Activated T-helper 2 cell treated with anti-CD3 and anti-CD28 coated beads, Interferon-gamma antibody, Interleukin-2, Interleukin-4, amounts not matched to agents 10 μg/mL and 5 μg/mL and 100 μg/mL, durations not matched to agents 14 hours and 24 hours and 36 hours (primary cell): ENCODE data around the gene GPR161. TPM values are rescaled to one million over a fixed set of nuclear protein-coding genes. Genes with fewer than 3 reads are reported as not detected.
"Not testable (repeated sequence)": the region's sequence is repeated elsewhere in the genome, so short reads cannot be mapped to it uniquely, and the experiment has no call there.

Source experiments
- DNase-seq: peaks from one replicate; pipeline ENCODE4 v3.0.0; 2021; ENCODE audit warnings: low spot score
- H3K27ac Mint-ChIP-seq: one replicate; pipeline ENCODE4 v1.8.0; 2021; ENCODE audit warnings: mixed read lengths
- H3K27me3 Mint-ChIP-seq: one replicate; pipeline ENCODE4 v1.8.0; 2021; ENCODE audit warnings: low read depth, mixed read lengths
- H3K36me3 Mint-ChIP-seq: one replicate; pipeline ENCODE4 v1.8.0; 2021; ENCODE audit warnings: low read depth, mixed read lengths
- H3K4me1 Mint-ChIP-seq: one replicate; pipeline ENCODE4 v1.8.0; 2021; ENCODE audit warnings: low read depth, mixed read lengths
- H3K4me3 Mint-ChIP-seq: one replicate; pipeline ENCODE4 v1.8.0; 2021; ENCODE audit warnings: low read depth, mild to moderate bottlenecking, moderate library complexity, mixed read lengths
- H3K9me3 Mint-ChIP-seq: one replicate; pipeline ENCODE4 v1.8.0; 2021; ENCODE audit warnings: mixed read lengths
- intact Hi-C: fragments of 100-400 bp; cut with micrococcal nuclease; formaldehyde crosslinking; loops from one replicate; pipeline ENCODE4 v1.15.1; 2023
- total RNA-seq: library from RNA; stranded (reverse); gene quantifications from 2 replicates; pipeline ENCODE4 v1.2.3, GENCODE V29; 2022

Gene GPR161
- total RNA-seq, 1 donor from 2014 or later: 1.3 TPM

- H3K27me3 Mint-ChIP-seq: peaks cover 11% of the 10 kb centered on the region
- intact Hi-C loops: no loop called here
- H3K27ac Mint-ChIP-seq: no peak overlapping the region
- peaks cover 17% of the 10 kb centered on the region for H3K9me3 Mint-ChIP-seq
- H3K36me3 Mint-ChIP-seq: peaks cover under 1% of the 10 kb centered on the region
- no peak overlapping the region for H3K4me3 Mint-ChIP-seq
- H3K4me1 Mint-ChIP-seq: no peaks in the 10 kb centered on the region
- no peak for DNase-seq
Measured at GRCh38 chr1:168163670-168164069, 26.9 kb upstream of the GPR161 start.

GRCh38 chr1:168161459-168161858 lies 24.7 kb upstream of the GPR161 start:
- DNase-seq: no peak
- H3K27me3 Mint-ChIP-seq: peaks cover 32% of the 10 kb centered on the region
- no peak overlapping the region for H3K4me3 Mint-ChIP-seq
- H3K4me1 Mint-ChIP-seq: no peaks in the 10 kb centered on the region
- peaks cover 5% of the 10 kb centered on the region for H3K36me3 Mint-ChIP-seq
- no peak overlapping the region for H3K27ac Mint-ChIP-seq
- intact Hi-C loops: no loop called here
- H3K9me3 Mint-ChIP-seq: peaks cover 35% of the 10 kb centered on the region

- intact Hi-C loops: no loop called here
- Mint-ChIP-seq H3K27me3 (peaks cover 39% of the 10 kb centered on the region), H3K9me3 (peaks cover 41% of the 10 kb centered on the region), H3K36me3 (peaks cover 5% of the 10 kb centered on the region), H3K27ac (no peak overlapping the region), H3K4me1 (no peaks in the 10 kb centered on the region), H3K4me3 (no peak overlapping the region)
- DNase-seq: no peak
Measured at GRCh38 chr1:168159979-168160378, 23.2 kb upstream of the GPR161 start.

GRCh38 chr1:168159251-168159650 lies 22.5 kb upstream of the GPR161 start:
- Mint-ChIP-seq H3K27me3 (peaks cover 39% of the 10 kb centered on the region), H3K9me3 (peaks cover 41% of the 10 kb centered on the region), H3K4me1 (no peaks in the 10 kb centered on the region), H3K27ac (no peak overlapping the region), H3K36me3 (peaks cover 5% of the 10 kb centered on the region), H3K4me3 (no peak overlapping the region)
- intact Hi-C loops: no loop called here
- no peak for DNase-seq

GRCh38 chr1:168157638-168158037 lies 20.9 kb upstream of the GPR161 start:
- Mint-ChIP-seq H3K9me3 (peaks cover 41% of the 10 kb centered on the region), H3K4me1 (no peaks in the 10 kb centered on the region), H3K4me3 (no peak overlapping the region)

GRCh38 chr1:168155910-168156309 lies 19.2 kb upstream of the GPR161 start:
- intact Hi-C loops: no loop called here
- H3K4me1 Mint-ChIP-seq: no peaks in the 10 kb centered on the region
- no peak overlapping the region for H3K27ac Mint-ChIP-seq
- no peak overlapping the region for H3K4me3 Mint-ChIP-seq
- H3K36me3 Mint-ChIP-seq: peaks cover 5% of the 10 kb centered on the region
- peaks cover 39% of the 10 kb centered on the region for H3K27me3 Mint-ChIP-seq
- DNase-seq: no peak
- peaks cover 41% of the 10 kb centered on the region for H3K9me3 Mint-ChIP-seq

More at GRCh38 chr1:168157638-168158037, 20.9 kb upstream of the GPR161 start:
- DNase-seq: no peak
- intact Hi-C loops: no loop called here
- peaks cover 42% of the 10 kb centered on the region for H3K27me3 Mint-ChIP-seq
- H3K36me3 Mint-ChIP-seq: peaks cover 5% of the 10 kb centered on the region
- no peak overlapping the region for H3K27ac Mint-ChIP-seq

GRCh38 chr1:168154707-168155106 lies 18.0 kb upstream of the GPR161 start:
- Mint-ChIP-seq H3K27me3 (peaks cover 34% of the 10 kb centered on the region), H3K9me3 (peaks cover 31% of the 10 kb centered on the region)
- DNase-seq, H3K27ac Mint-ChIP-seq, H3K4me1 Mint-ChIP-seq, H3K36me3 Mint-ChIP-seq, intact Hi-C loops, H3K4me3 Mint-ChIP-seq: not testable (repeated sequence)

GRCh38 chr1:168151935-168152334 lies 15.2 kb upstream of the GPR161 start:
- Mint-ChIP-seq H3K4me1 (peaks cover 7% of the 10 kb centered on the region), H3K27me3 (peaks cover 15% of the 10 kb centered on the region), H3K36me3 (no peaks in the 10 kb centered on the region), H3K4me3 (no peak overlapping the region), H3K9me3 (peaks cover 9% of the 10 kb centered on the region), H3K27ac (no peak overlapping the region)
- no peak for DNase-seq
- intact Hi-C loops: no loop called here

- intact Hi-C loops: no loop called here
Measured at GRCh38 chr1:168150283-168150682, 13.6 kb upstream of the GPR161 start.

GRCh38 chr1:168148916-168149315 lies 12.2 kb upstream of the GPR161 start:
- no peaks in the 10 kb centered on the region for H3K9me3 Mint-ChIP-seq
- DNase-seq: no peak
- intact Hi-C loops: no loop called here

More at GRCh38 chr1:168150283-168150682, 13.6 kb upstream of the GPR161 start:
- Mint-ChIP-seq H3K36me3 (no peaks in the 10 kb centered on the region), H3K4me3 (no peak overlapping the region), H3K4me1 (peaks cover 11% of the 10 kb centered on the region), H3K27ac (no peak overlapping the region), H3K27me3 (peaks cover 2% of the 10 kb centered on the region), H3K9me3 (no peaks in the 10 kb centered on the region)
- DNase-seq: no peak

GRCh38 chr1:168146626-168147025 lies 9.9 kb upstream of the GPR161 start:
- DNase-seq: no peak
- intact Hi-C loops: no loop called here
- Mint-ChIP-seq H3K4me3 (no peak overlapping the region), H3K27ac (no peak overlapping the region), H3K4me1 (peaks cover 13% of the 10 kb centered on the region), H3K27me3 (peaks cover 13% of the 10 kb centered on the region), H3K9me3 (no peaks in the 10 kb centered on the region), H3K36me3 (no peaks in the 10 kb centered on the region)

More at GRCh38 chr1:168148916-168149315, 12.2 kb upstream of the GPR161 start:
- Mint-ChIP-seq H3K4me1 (peaks cover 13% of the 10 kb centered on the region), H3K4me3 (no peak overlapping the region), H3K27me3 (peaks cover 7% of the 10 kb centered on the region), H3K36me3 (no peaks in the 10 kb centered on the region), H3K27ac (no peak overlapping the region)

- H3K27me3 Mint-ChIP-seq: peaks cover 14% of the 10 kb centered on the region
- H3K27ac Mint-ChIP-seq: no peak overlapping the region
- no peaks in the 10 kb centered on the region for H3K9me3 Mint-ChIP-seq
- peaks cover 13% of the 10 kb centered on the region for H3K4me1 Mint-ChIP-seq
- DNase-seq: no peak
- H3K4me3 Mint-ChIP-seq: no peak overlapping the region
- H3K36me3 Mint-ChIP-seq: no peaks in the 10 kb centered on the region
- intact Hi-C loops: no loop called here
Measured at GRCh38 chr1:168146160-168146539, 9.4 kb upstream of the GPR161 start.

GRCh38 chr1:168145184-168146159 lies 8.7 kb upstream of the GPR161 start:
- Mint-ChIP-seq H3K9me3 (no peaks in the 10 kb centered on the region), H3K27ac (no peak overlapping the region), H3K27me3 (peaks cover 15% of the 10 kb centered on the region), H3K4me1 (peaks cover 13% of the 10 kb centered on the region), H3K36me3 (no peaks in the 10 kb centered on the region), H3K4me3 (no peak overlapping the region)
- DNase-seq: peak; percentile 71
- intact Hi-C loops: no loop called here
